Hypothalamus (tissue), 51 donors: Measurements from ENCODE around the gene CERS4.
A peak's percentile ranks its signal among the peaks of the same experiment; 100 is the strongest.
"Not testable (repeated sequence)": the region's sequence is repeated elsewhere in the genome, so short reads cannot be mapped to it uniquely, and the experiment has no call there.

Experiments used
- DNase-seq, 51 donors: peaks; one replicate each; lab custom pipeline; 2025; lab: John Stamatoyannopoulos, UW

The CERS4 gene

DNA sequence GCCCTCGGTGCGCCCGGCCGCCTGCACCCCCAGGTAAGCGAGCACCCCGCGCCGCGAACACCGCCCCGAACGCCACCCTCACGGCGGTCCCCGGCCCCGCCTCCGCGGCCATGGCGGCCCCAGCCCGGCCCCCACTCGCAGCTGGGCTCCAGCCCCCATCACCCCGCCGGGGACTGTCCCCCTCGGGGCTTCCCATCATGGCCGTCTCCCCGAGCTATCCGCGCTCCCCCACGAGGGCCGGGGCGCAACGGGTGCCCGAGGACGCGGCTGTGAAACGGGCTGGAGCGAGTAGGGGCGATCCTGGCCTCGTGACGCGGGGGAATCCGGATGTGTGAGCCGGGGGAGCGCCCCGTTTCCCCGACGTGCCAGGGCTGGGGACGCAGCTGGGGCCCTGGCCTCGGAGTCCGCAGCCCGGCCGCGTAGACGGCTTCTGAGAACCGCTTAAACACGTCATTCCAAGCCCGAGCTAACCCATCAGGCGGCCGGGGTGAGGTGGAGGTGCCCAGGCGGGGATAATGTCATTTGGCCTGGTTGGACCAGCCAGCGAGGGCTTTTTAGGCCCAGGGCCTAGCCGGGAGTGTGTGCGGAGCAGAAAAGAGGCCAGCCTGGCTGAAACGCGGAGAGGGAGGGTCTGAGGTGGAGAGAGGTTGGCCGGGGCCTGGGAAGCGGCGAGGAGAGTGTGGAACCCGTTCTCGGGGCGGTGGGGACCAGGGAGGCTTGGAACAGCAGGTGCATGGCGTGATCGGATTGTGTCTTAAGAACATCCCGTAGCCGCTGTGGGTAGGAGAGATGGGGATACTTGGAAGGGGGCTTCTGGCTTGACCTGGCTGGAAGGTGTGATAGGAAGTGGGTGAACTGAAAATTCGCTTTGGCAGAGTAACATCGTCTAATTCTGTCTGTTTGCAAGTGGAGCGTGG is 550 bp downstream of the CERS4 start:
- DNase-seq, result peak in 36 of 51 donors; percentile 30 to 82 (median 57)

DNA sequence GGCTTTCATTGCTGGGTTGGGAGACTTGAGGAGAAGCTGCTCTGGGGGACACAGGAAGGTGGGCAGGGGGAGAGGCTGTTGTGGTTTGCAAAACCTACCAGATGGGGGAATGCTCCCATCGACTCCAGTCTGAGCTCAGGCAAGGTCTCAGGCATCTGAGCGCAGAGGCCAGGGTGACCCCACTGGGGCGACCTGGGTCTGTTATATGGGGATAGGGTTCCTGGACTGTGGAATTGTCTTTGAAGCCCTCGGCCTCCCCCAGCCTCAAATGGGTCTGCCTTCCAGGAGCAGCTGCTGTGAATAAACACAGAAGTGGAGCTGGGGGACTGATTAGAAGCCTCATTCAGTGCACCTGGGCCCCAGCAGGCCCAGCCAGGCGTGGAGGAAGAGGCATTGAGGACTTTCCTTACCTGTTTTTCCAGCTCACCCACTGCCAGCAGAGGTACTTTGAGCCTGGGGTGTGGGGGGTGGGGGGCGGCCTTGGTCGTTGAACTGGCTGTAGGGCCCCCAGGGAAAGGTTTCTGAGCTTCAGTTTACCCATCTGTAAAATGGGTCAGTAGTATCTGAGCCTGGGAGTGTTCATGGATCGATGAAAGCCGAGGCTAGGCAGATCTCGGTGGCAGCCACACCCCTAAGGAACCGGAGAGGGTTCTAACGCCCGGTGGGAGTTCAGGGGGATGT is 1.4 kb downstream of the CERS4 start:
- DNase-seq, result no peak

DNA sequence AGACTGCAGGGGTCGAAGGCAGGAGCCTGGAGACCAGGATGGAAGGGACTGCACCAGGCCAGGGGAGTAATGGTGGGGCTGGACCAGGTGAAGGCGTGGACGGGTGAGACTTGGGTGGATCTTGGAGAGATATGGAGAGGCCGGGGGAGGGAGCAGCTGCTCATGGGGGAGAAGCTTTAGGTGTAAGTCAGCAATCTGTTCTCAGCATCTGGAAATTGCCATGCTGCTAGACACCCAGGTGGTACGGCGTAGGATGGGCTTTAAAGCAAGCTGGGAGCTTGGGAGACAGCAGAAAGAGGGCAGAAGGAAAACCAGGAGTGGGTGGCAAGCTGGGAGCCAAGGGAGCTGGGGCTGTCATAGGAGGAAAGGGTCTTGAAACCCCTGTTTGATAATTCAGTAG is 3.0 kb downstream of the CERS4 start:
- DNase-seq, result peak in 1 of 51 donors; percentile 39

DNA sequence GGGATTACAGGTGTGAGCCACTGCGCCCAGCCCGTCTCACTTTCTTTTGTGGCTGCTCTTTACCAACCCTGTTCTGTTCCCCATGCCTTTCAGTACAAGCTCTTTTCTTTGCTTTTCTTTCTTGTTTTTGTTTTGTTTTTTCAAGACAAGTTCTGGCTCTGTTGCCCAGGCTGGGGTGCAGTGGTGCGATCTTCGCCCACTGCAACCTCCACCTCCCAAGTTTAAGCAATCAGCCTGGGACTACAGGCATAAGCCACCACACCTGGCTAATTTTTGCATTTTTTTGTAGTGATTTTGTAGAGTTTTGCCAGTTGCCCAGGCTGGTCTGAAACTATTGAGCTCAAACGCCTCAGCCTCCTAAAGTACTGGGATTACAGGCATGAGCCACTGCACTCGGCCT is 3.7 kb downstream of the CERS4 start:
- no peak for DNase-seq

DNA sequence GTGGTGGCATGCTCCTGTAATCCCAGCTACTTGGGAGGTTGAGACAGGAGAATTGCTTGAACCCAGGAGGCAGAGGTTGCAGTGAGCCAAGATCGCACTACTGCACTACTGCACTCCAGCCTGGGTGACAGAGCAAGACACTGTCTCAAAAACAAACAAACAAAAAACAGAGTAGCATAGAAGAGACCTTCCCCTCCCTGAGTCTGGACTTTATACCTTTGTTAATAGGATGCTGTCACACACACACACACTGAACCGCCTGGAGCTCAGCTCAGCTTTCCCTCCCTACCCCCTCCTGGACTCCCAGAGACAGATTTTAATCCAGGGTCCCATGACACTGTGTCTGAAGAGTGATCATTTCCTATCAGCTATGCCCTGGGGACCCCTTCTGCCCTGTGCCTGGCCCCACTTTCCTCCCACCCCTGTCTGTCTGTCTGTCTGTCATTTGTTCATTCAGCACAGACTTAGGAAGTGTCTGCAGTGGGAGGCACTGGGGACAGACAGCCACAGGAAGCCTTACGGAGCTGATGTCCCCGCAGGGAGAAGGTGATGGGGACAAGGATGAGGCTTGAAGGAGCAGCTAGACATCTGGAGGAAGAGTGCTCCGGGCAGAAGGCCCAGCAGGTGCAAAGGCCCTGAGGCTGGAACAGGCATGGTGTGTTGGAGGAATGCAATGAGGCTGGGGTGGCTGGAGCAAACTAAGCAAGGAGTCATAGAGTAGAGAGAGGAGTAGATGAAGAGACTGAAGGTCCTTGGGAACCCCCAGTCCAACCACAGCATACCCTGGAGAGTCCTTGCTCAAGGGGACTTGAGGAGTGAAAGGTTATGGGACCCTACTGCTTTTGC is 4.9 kb downstream of the CERS4 start:
- no peak for DNase-seq

DNA sequence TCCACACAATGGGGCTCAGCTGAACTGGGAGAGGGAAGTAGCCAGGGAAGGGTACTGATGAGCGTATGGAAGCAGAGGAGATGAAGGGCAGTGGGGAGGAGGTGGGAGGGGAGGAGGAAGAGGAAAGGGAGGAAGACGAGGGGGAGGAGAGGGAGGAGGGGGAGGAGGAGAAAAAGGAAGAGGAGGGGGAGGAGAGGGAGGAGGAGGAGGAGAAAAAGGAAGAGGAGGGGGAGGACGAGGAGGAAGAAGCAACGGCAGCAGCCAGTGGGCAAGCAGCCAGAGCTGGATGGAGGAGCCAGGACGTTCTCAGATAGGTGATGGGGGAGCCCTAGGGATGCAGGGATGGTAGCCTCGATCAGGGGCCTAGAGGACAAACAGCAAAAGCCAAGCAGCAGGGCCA is 5.6 kb downstream of the CERS4 start:
- no peak for DNase-seq

DNA sequence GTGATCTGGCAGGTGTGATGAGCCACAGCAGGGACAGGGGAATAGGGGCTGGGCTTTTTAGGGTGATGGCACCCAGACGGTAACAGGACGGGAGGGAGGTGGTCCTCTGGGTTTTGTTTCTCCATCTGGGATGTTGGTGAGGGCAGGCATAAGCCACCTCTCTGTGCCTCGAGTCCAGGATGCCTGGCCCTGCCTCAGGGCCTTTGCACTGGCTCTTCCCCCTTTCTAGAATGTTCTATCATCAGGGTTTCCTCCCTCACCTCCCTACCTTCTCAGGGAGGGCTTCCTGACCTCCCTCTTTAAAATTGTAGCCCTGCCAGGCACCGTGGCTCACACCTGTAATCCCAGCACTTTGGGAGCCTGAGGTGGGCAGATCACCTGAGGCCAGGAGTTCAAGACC is 6.6 kb downstream of the CERS4 start:
- no peak for DNase-seq

DNA sequence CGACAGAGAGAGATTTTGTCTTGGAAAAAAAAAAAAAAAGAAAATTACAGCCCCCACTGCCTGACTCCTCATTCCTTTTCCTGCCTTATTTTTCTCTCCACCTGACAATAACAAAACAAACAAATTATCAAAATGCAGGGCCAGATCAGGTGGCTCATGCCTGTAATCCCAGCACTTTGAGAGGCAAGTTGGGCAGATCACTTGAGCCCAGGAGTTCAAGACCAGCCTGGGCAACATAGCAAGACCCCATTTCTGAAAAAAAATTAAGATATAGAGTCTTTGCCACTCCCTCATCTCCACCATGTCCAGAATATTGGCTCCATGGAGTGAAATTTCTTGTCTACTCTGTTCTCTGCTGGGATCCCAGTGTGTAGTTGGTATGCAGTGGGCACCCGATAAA is 7.2 kb downstream of the CERS4 start:
- no peak for DNase-seq

DNA sequence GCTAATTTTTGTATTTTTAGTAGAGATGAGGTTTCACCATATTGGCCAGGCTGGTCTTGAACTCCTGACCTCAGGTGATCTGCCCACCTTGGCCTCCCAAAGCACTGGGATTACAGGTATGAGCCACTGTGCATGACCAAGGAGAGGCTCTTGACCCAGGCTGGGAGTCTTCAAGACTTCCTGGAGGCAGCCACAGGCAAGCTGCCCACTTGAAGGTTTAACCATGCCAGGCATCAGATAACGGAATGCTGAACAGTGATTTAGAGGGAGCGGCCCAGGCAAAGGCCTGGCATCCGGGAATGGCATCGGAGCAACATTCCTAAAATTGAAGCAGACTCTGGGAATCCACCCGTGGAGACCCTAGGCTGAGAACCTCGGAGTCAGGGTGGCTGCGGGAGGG is 9.0 kb downstream of the CERS4 start:
- not testable (repeated sequence) for DNase-seq

DNA sequence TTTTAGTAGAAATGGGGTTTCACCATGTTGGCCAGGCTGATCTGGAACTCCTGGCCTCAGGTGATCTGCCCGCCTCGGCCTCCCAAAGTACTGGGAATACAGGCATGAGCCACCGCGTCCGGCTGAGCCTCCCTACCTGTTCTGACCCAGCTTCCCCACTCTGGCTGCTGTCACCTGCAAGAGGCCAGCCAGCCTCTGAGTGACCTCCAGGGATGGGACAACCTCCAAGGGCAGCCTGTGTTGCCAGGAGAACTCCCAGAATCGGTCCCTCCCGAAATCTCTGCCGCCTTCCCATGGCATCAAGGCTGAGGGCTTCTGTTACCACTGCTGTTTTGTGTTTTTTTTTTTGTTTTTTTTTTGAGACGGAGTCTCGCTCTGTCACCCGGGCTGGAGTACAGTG is 11.3 kb downstream of the CERS4 start:
- no peak for DNase-seq

DNA sequence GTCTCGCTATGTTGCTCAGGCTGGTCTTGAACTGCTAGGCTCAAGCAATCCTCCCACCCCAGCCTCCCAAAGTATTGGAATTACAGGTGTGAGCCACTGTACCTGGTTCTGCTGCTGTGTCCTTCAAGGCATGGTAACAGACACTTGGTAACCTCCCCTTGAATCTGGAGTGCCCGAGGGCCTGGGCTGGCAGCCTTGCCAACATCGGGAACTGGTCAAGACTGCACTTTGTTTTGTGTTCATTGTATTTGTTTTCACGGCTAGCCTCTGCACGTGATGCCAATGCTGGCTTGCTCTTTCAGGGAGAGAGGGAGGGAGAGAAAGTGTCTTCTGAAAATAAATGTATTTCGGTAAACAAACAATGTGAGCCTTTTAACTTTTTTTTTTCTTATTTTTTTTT is 12.0 kb downstream of the CERS4 start:
- DNase-seq, result peak in 40 of 51 donors; percentile 4 to 77 (median 52)

DNA sequence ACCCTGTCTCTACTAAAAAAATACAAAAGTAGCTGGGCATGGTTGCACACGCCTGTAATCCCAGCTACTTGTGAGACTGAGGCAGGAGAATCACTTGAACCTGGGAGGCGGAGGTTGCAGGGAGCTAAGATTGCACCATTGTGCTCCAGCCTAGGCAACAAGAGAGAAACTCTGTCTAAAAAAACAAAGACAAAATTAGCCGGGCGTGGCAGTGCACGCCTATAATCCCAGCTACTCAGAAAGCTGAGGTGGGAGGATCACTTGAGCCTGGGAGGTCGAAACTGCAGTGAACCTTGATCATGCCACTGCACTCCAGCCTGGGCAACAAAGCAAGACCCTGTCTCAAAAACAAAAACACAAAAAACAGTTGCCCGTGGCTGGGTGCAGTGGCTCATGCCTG is 14.3 kb downstream of the CERS4 start:
- DNase-seq, result not testable (repeated sequence)

DNA sequence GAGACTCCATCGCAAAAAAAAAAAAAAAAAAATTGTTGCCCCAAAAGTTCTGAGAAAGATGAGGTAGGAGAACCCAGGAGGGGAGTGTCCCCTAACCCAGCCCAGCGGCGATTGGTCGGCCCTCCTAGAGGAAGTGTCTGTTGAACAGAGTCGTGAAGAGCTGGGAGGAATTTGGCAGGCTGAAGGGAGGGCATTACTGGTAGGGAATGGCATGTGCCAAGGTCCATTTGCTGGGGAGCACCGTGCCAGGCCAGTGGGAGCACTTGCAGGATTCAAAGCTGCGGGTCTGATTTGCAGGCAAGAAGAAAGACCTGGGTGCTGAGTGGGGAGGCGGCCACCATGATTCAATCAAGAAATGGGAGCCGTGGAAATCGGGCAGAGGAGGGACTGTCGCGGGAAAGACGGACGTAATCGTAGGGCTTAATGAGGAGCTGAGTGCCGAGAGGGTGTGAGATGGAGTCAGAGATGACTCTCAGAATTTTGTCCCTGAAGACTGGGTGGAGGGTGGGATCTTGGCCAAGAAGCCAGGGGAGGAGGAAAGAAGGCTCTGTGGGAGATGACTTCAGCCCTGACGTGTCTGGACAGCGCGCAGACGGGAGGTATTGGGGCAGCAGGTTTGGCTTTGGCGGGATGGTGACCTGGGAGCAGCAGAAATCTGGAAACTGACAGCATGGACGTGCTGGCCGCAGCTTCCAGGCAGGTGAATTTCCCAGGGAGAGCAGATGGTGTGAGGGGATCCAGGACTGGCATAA is 15.4 kb downstream of the CERS4 start:
- peak in 3 of 51 donors; percentile 4 to 22 (median 8) for DNase-seq

DNA sequence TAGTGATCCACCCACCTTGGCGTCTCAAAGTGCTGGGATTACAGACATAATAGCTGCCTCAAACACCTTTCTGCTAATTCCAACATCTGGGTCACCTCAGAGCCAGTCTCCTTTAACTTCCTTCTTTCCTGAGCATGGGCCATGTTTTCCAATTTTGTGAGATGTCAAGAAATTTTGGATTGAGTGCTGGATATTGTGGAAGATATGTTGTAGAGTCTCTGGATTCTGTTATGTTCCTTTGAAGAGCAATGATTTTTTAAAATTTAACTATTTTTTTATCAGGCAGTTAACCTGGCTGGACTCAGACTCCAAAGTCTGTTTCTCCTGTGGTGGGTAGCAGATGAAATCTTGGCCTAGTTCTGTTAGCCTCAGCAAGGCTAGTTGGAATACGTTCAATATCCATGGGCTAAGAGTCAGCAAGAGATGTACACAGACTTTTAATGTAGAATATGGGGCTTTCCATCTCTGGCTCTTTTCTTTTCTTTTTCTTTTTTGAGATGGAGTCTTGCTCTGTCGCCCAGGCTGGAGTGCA is 22.0 kb downstream of the CERS4 start:
- DNase-seq, result no peak

DNA sequence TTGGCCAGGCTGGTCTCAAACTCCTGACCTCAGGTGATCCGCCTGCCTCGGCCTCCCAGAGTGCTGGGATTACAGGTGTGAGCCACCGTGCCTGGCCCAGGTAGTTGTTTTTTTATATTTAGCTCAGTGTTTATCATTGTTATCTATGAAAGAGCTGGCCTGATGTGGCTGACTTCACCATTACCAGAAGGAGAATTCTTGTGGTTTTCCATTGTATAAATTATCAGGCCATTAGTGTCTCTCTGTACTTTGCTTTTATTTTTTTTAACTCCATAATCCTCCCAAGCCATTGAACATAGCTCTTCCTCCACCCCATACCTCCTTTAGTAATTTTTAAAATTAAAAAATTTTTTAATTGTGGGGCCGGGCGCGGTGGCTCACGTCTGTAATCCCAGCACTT is 24.2 kb downstream of the CERS4 start:
- no peak for DNase-seq

DNA sequence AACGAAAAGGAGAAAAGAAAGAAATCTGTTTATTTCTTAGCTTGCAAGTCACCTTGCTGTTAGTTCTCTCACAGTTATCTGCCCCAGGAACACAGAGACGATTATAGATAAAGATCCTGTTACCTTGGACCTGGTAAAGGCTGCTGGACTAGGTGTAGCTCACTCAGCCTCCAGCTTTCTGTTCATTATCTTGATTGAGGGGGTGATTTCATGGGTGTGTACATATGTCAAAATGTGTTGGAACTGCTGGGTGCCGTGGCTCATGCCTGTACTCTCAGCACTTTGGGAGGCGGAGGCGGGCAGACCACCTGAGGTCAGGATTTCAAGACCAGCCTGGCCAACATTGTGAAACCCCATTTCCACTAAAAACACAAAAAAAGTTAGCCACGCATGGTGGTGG is 27.9 kb downstream of the CERS4 start:
- no peak for DNase-seq

DNA sequence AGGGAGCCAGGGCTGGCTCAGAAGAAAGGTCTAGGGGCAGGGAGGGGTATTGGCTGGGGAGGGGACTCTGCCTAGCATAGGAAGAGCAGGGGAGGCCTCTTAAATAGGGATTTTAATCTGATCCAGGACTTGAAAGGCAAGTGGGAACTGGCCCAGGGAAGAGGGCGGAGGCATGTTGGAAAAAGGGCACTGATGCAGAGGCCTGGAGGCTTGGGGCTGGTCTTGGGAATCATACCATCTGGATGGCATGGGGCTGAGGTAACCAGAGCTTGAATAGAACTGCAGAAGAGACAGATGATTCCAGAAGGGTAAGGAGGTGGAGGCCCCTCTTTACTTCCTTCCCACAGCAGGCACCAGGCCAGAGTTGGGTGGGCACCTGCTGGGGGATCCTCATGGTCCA is 29.1 kb downstream of the CERS4 start:
- DNase-seq, result peak in 1 of 51 donors; percentile 2

DNA sequence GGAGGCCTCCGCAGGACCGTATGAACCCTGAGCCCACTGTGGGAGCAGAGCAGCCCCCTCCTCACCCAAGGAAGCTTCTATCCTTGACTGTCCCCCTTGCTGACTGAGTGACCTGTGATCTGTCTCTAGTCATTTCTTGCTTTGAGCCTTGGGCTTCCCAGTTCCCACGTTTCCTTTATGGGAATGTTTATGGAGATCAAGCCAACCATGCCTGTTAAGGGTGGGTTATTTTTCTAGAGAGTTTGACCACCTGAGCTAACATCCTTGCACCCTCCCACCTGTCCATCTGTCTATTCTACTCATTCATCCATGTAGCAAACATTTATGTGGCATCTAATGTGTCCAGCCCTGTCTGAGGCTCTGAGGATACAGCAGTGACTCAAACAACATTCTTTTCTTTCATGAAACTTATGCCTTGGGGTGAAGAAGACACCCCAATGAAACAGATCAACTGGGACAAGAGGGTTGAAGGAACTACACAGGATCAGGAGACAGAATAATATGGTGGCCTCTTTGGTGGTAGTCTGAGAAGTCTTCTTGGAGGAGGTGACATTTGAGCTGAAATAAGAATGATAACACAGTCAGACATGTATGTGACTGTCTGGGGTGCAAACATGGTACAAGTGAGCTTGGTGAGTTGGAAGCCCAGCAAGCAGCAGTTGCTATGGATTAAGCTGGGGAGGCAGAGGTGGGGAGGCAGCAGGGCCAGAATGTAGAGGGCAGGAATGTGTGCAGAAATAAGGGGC is 30.5 kb downstream of the CERS4 start:
- no peak for DNase-seq
